OCI-LY1 (cell line): ENCODE measurements around the gene UNCX.

Experiments used
- H2AFZ ChIP-seq: fragments of 200-600 bp; sonication (generic), shearing (Covaris generic); 2 replicates; pipeline ENCODE4 v1.6.0; 2014; ENCODE audit warnings: antibody characterized with exemption, mild to moderate bottlenecking, low read length
- H3F3A ChIP-seq: fragments of 200-600 bp; sonication (generic), shearing (Covaris generic); 2 replicates; pipeline ENCODE4 v1.6.0; 2014; ENCODE audit warnings: mild to moderate bottlenecking, antibody characterized with exemption, low read length, moderate library complexity; ENCODE audit not compliant: insufficient read depth
- H3K27ac ChIP-seq: fragments of 200-600 bp; sonication (generic); 2 replicates; pipeline ENCODE4 v1.5.1; 2014; ENCODE audit warnings: low read length, mixed run types, mild to moderate bottlenecking, low read depth; ENCODE audit not compliant: poor library complexity, severe bottlenecking
- H3K27me3 ChIP-seq: fragments of 200-600 bp; sonication (generic); 2 replicates; pipeline ENCODE4 v1.6.0; 2014; ENCODE audit warnings: antibody characterized with exemption, mild to moderate bottlenecking, low read length, moderate library complexity; ENCODE audit not compliant: insufficient read depth
- H3K36me3 ChIP-seq: fragments of 200-600 bp; sonication (generic); 2 replicates; pipeline ENCODE4 v1.6.1; 2014; ENCODE audit warnings: mild to moderate bottlenecking, antibody characterized with exemption, low read length, moderate library complexity, mixed read lengths; ENCODE audit not compliant: insufficient read depth
- H3K4me1 ChIP-seq: fragments of 200-600 bp; sonication (generic); 2 replicates; pipeline ENCODE4 v1.5.1; 2014; ENCODE audit warnings: mild to moderate bottlenecking, low read length, moderate library complexity; ENCODE audit not compliant: insufficient read depth, severe bottlenecking
- H3K4me2 ChIP-seq: fragments of 200-600 bp; sonication (generic), shearing (Covaris generic); 2 replicates; pipeline ENCODE4 v1.6.1; 2014; ENCODE audit warnings: low read length
- H3K4me3 ChIP-seq: fragments of 200-600 bp; sonication (generic); 2 replicates; pipeline ENCODE4 v1.5.1; 2014; ENCODE audit warnings: low read length, low read depth, mild to moderate bottlenecking, mixed read lengths; ENCODE audit not compliant: poor library complexity, severe bottlenecking
- H3K79me2 ChIP-seq: fragments of 200-600 bp; shearing (Covaris generic); 2 replicates; pipeline ENCODE4 v1.6.1; 2016; ENCODE audit warnings: mixed run types, low read length, mixed read lengths; ENCODE audit not compliant: insufficient read depth
- H3K9ac ChIP-seq: fragments of 200-600 bp; sonication (generic), shearing (Covaris generic); 2 replicates; pipeline ENCODE4 v1.6.1; 2014; ENCODE audit warnings: mild to moderate bottlenecking, low read length, mixed read lengths
- H3K9me2 ChIP-seq: fragments of 200-600 bp; sonication (generic), shearing (Covaris generic); 2 replicates; pipeline ENCODE4 v1.6.1; 2014; ENCODE audit warnings: low read depth, mild to moderate bottlenecking, low read length, mixed read lengths
- H3K9me3 ChIP-seq: fragments of 200-600 bp; shearing (Covaris generic); 2 replicates; pipeline ENCODE4 v1.6.1; 2014; ENCODE audit warnings: low read length, mixed read lengths
- H4K20me1 ChIP-seq: fragments of 200-600 bp; sonication (generic), shearing (Covaris generic); 2 replicates; pipeline ENCODE4 v1.6.0; 2016; ENCODE audit warnings: mild to moderate bottlenecking, low read length; ENCODE audit not compliant: insufficient read depth
- EZH2 ChIP-seq: fragments of 200-600 bp; sonication (generic), shearing (Covaris generic); IDR thresholded peaks from 2 replicates; pipeline ENCODE4 v1.8.0; 2017; ENCODE audit warnings: borderline replicate concordance, mixed run types, mild to moderate bottlenecking, antibody characterized with exemption, low read length, moderate library complexity, mixed read lengths
- TF ChIP-seq, protein P1 (sequence below): fragments of 200-600 bp; sonication (generic), shearing (Covaris generic); IDR thresholded peaks from 2 replicates; pipeline ENCODE4 v1.5.1; 2017; ENCODE audit warnings: mild to moderate bottlenecking, antibody characterized with exemption, low read length, moderate library complexity, mixed read lengths

Gene UNCX

DNA sequence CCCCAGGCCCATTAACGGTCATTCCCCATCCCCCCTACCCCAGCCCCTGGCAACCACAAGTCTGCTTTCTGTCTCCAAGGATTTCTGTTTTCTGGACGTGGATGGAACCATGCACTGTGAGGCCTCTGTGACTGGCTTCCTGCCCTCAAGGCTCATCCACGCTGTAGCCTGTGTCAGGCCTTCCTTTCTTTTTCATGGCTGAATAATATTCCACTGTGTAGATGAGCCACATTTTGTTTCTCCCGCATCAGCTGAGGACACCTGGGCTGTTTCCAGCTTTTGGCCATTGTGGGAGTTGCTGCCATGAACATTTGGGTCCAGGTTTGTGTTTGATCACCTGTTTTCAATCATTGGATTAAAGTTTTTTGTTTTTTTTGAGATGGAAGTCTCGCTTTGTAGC is 50.0 kb downstream of the UNCX start:
- TF ChIP-seq, protein P1, sequence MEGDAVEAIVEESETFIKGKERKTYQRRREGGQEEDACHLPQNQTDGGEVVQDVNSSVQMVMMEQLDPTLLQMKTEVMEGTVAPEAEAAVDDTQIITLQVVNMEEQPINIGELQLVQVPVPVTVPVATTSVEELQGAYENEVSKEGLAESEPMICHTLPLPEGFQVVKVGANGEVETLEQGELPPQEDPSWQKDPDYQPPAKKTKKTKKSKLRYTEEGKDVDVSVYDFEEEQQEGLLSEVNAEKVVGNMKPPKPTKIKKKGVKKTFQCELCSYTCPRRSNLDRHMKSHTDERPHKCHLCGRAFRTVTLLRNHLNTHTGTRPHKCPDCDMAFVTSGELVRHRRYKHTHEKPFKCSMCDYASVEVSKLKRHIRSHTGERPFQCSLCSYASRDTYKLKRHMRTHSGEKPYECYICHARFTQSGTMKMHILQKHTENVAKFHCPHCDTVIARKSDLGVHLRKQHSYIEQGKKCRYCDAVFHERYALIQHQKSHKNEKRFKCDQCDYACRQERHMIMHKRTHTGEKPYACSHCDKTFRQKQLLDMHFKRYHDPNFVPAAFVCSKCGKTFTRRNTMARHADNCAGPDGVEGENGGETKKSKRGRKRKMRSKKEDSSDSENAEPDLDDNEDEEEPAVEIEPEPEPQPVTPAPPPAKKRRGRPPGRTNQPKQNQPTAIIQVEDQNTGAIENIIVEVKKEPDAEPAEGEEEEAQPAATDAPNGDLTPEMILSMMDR, result no peak
- TF ChIP-seq EZH2, result no peak
- Histone ChIP-seq H3K27ac (no peak overlapping the region), H3K27me3 (no peaks in the 10 kb centered on the region; the same call in 1 of the 2 replicates), H4K20me1 (no peaks in the 10 kb centered on the region), H2AFZ (no peak overlapping the region), H3K4me1 (no peaks in the 10 kb centered on the region), H3F3A (no peaks in the 10 kb centered on the region), H3K79me2 (no peaks in the 10 kb centered on the region), H3K9me2 (no peaks in the 10 kb centered on the region), H3K9me3 (no peaks in the 10 kb centered on the region), H3K4me3 (no peak overlapping the region), H3K36me3 (no peaks in the 10 kb centered on the region), H3K4me2 (no peak overlapping the region), H3K9ac (no peak overlapping the region)

DNA sequence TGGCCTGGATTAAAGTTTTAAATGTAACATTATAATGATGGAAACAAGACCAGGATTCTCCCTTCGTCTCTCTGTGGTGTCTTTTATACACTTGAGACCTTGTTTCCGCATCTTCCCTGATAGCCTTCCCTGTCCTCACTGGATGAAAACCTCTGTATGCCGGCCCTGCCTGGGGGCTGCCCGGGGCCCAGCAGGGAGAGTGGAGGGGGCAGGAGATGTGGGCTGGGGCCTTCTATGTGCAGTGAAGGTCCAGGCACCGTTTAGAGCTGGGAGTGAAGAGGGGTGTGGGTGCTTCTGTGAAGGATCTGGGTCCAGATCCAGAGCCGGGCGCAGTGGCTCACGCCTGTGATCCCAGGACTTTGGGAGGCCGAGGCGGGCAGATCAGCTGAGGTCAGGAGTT is 50.7 kb downstream of the UNCX start:
- TF ChIP-seq, protein P1, result no peak
- no peak for TF ChIP-seq EZH2
- H3K4me3 ChIP-seq, result no peak overlapping the region
- H2AFZ ChIP-seq, result no peak overlapping the region
- no peaks in the 10 kb centered on the region for H3K79me2 ChIP-seq
- no peak overlapping the region for H3K4me2 ChIP-seq
- H3K9me2 ChIP-seq, result no peaks in the 10 kb centered on the region
- no peaks in the 10 kb centered on the region for H3F3A ChIP-seq
- no peak overlapping the region for H3K27ac ChIP-seq
- H3K4me1 ChIP-seq, result no peaks in the 10 kb centered on the region
- no peak overlapping the region for H3K9ac ChIP-seq
- no peaks in the 10 kb centered on the region; the same call in none of the 2 replicates for H3K27me3 ChIP-seq
- no peaks in the 10 kb centered on the region for H4K20me1 ChIP-seq
- H3K9me3 ChIP-seq, result no peaks in the 10 kb centered on the region
- no peaks in the 10 kb centered on the region for H3K36me3 ChIP-seq

DNA sequence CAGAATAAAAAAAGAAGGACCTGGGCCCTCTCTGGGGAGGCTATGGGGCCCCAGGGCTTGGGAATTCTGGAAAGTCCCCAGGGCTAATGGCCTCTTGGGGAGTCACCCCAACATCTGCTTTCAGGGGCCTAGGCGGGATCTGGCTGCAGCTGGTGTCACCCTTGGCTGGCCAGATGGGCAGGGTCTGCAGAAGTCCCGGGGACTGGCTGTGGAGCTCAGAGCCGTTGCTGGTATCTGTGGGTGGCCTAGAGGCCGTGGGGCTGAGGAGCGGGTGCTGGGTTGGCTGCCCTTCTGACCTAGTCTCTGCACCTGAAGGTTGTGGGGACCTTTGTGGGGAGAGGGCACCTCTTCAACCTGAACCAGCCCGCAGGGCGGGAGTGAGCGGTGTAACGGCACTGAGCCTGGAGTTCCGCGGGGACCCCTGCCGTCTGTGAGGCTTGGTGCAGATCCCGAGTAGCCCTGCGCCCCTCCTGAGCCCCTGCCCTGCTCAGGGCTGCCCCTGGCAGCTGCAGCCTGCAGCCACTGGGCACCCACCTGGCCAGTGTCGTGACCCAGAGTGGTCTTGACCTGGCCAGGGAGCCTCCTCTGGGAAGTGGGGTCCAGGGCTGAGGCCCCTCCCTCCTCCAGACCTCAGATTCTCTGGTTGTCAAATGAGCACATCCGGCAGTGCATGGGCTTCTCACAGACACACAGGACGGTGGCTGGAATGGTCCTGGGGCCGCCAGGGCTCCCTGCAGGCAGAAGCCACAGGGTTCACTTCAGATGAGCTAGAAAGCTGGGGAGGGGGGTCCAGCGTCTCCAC is 51.5 kb downstream of the UNCX start:
- H3K9me2 ChIP-seq, result no peaks in the 10 kb centered on the region
- no peaks in the 10 kb centered on the region for H3K4me1 ChIP-seq
- no peak overlapping the region for H3K4me3 ChIP-seq
- no peaks in the 10 kb centered on the region for H3F3A ChIP-seq
- H3K9ac ChIP-seq, result no peak overlapping the region
- H3K9me3 ChIP-seq, result no peaks in the 10 kb centered on the region
- H3K79me2 ChIP-seq, result no peaks in the 10 kb centered on the region
- TF ChIP-seq, protein P1, result no peak
- no peak for TF ChIP-seq EZH2
- no peaks in the 10 kb centered on the region; the same call in none of the 2 replicates for H3K27me3 ChIP-seq
- no peaks in the 10 kb centered on the region for H3K36me3 ChIP-seq
- no peak overlapping the region for H3K4me2 ChIP-seq
- no peak overlapping the region for H2AFZ ChIP-seq
- no peak overlapping the region for H3K27ac ChIP-seq
- H4K20me1 ChIP-seq, result no peaks in the 10 kb centered on the region
